Fibroblast of lung (primary cell): ENCODE measurements around the gene KMT2B.

ENCODE experiments used
- EZH2 ChIP-seq: IDR thresholded peaks from 2 replicates; pipeline ENCODE4 v1.5.1; 2012; ENCODE audit warnings: low read length, control low read depth, mild to moderate bottlenecking; ENCODE audit errors: missing control alignments
- TF ChIP-seq, protein P1 (sequence below), 2 donors: IDR thresholded peaks in 1 of 2; conservative IDR thresholded peaks in 1 of 2; 1 replicate in 1 of 2; 2 replicates in 1 of 2; pipeline ENCODE4 v1.5.1; 2011 to 2012; ENCODE audit warnings: low read length in 2 of 2, control low read depth in 1 of 2, inconsistent platforms in 1 of 2, low read depth in 1 of 2, mild to moderate bottlenecking in 1 of 2

DNA sequence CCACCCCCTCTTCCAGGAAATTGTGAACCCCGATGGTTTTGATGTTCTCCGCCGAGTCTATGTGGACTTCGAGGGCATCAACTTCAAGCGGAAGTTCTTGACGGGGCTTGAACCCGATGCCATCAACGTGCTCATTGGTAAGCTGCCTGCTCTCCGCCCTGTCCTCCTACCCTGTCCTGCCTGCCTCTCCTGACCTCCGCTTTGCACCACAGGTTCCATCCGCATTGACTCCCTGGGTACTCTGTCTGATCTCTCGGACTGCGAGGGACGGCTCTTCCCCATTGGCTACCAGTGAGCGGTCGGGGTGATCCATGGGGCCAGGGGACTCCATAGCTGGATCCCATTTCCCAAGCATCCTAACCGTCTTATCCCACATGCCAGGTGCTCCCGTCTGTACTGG is 12.5 kb downstream of the KMT2B start:
- TF ChIP-seq, protein P1, sequence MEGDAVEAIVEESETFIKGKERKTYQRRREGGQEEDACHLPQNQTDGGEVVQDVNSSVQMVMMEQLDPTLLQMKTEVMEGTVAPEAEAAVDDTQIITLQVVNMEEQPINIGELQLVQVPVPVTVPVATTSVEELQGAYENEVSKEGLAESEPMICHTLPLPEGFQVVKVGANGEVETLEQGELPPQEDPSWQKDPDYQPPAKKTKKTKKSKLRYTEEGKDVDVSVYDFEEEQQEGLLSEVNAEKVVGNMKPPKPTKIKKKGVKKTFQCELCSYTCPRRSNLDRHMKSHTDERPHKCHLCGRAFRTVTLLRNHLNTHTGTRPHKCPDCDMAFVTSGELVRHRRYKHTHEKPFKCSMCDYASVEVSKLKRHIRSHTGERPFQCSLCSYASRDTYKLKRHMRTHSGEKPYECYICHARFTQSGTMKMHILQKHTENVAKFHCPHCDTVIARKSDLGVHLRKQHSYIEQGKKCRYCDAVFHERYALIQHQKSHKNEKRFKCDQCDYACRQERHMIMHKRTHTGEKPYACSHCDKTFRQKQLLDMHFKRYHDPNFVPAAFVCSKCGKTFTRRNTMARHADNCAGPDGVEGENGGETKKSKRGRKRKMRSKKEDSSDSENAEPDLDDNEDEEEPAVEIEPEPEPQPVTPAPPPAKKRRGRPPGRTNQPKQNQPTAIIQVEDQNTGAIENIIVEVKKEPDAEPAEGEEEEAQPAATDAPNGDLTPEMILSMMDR (conservative IDR thresholded peaks at IDR 0.05 in 1 of 2, IDR thresholded peaks at IDR 0.05 in 1 of 2; ENCODE audit: low read depth in 1 of 2, low read length in 2 of 2), result no peak
- TF ChIP-seq EZH2, result no peak
